Thyroid gland (tissue), 4 donors: ENCODE data around the gene MINAR1.

ENCODE experiments used
- POLR2A ChIP-seq, 2 donors: fragments of 450-650 bp; IDR thresholded peaks; one replicate each; pipeline ENCODE4 v1.6.1; 2017; ENCODE audit warnings: antibody characterized with exemption in 2 of 2, mild to moderate bottlenecking in 2 of 2, moderate library complexity in 1 of 2
- TF ChIP-seq, protein P1 (sequence below), 6 experiments: fragments of 200-600 bp in 3 of 6; fragments of 450-650 bp in 3 of 6; sonication (generic) in 3 of 6; IDR thresholded peaks; one replicate each; pipeline ENCODE4 v1.5.1; 2016 to 2019; ENCODE audit warnings: antibody characterized with exemption in 6 of 6, mild to moderate bottlenecking in 2 of 6, inconsistent platforms in 1 of 6, moderate library complexity in 1 of 6

DNA sequence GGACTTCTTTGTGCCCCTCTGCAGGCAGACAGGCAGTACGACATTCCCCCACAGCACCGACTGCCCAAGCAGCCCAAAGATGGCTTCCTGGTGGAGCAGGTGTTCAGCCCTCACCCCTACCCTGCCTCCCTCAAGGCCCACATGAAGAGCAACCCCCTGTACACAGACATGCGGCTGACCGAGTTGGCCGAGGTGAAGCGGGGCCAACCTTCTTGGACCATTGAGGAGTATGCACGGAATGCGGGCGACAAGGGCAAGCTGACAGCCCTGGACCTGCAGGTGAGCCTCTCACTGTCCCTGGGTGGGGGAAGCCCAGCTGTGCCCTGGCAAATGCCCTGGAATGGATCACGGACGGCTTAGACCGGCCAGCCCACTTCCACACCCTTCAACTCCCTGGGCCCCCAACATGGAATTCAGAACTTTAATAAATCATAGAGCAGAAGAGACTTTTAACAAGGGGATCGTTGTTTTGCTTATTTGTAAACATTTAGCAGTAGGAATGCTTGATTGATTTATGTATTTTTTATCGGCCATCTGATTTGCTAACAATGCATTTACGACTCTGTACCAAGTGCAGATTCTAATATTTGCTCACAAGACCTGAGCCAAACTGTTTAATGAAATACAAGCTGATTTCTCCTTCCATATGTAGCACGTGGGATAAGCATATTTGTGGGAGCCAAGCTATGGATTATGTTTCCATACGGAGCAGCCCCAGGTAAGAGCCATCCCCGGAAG is 31.1 kb downstream of the MINAR1 start:
- TF ChIP-seq, protein P1, sequence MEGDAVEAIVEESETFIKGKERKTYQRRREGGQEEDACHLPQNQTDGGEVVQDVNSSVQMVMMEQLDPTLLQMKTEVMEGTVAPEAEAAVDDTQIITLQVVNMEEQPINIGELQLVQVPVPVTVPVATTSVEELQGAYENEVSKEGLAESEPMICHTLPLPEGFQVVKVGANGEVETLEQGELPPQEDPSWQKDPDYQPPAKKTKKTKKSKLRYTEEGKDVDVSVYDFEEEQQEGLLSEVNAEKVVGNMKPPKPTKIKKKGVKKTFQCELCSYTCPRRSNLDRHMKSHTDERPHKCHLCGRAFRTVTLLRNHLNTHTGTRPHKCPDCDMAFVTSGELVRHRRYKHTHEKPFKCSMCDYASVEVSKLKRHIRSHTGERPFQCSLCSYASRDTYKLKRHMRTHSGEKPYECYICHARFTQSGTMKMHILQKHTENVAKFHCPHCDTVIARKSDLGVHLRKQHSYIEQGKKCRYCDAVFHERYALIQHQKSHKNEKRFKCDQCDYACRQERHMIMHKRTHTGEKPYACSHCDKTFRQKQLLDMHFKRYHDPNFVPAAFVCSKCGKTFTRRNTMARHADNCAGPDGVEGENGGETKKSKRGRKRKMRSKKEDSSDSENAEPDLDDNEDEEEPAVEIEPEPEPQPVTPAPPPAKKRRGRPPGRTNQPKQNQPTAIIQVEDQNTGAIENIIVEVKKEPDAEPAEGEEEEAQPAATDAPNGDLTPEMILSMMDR (IDR thresholded peaks at IDR 0.05) = no peak
- TF ChIP-seq POLR2A (IDR thresholded peaks at IDR 0.05) = no peak
